Smooth muscle cell (in vitro differentiated cells): ENCODE results near the gene SLC9B1. TPM values are rescaled to one million over a fixed set of nuclear protein-coding genes. Genes with fewer than 3 reads are reported as not detected.
A peak's percentile ranks its signal among the peaks of the same experiment; 100 is the strongest.

Experiments used
- DNase-seq: peaks from one replicate; lab custom pipeline; 2025; ENCODE audit not compliant: unreplicated experiment; lab: John Stamatoyannopoulos, UW
- H2AFZ ChIP-seq: fragments of 200-600 bp; sonication (generic); 2 replicates; pipeline ENCODE4 v1.6.0; 2016; ENCODE audit warnings: antibody characterized with exemption, low read depth, mild to moderate bottlenecking
- H3F3A ChIP-seq: fragments of 200-600 bp; sonication (generic); 2 replicates; pipeline ENCODE4 v1.6.0; 2017; ENCODE audit warnings: antibody characterized with exemption, low read depth
- H3K27ac ChIP-seq: fragments of 200-600 bp; sonication (generic); 2 replicates; pipeline ENCODE4 v1.5.1; 2016; ENCODE audit warnings: low read depth, mild to moderate bottlenecking
- H3K27me3 ChIP-seq: fragments of 200-600 bp; sonication (generic); 2 replicates; pipeline ENCODE4 v1.6.1; 2016; ENCODE audit warnings: low read depth, mild to moderate bottlenecking
- H3K36me3 ChIP-seq: fragments of 200-600 bp; sonication (generic); 2 replicates; pipeline ENCODE4 v1.5.1; 2016; ENCODE audit warnings: low read depth
- H3K4me1 ChIP-seq: fragments of 200-600 bp; sonication (generic); 2 replicates; pipeline ENCODE4 v1.5.1; 2016; ENCODE audit warnings: low read depth
- H3K4me2 ChIP-seq: fragments of 200-600 bp; sonication (generic); 2 replicates; pipeline ENCODE4 v1.6.0; 2016; ENCODE audit warnings: mild to moderate bottlenecking
- H3K4me3 ChIP-seq: fragments of 200-600 bp; sonication (generic); 2 replicates; pipeline ENCODE4 v1.5.1; 2016; ENCODE audit warnings: mild to moderate bottlenecking
- H3K79me2 ChIP-seq: fragments of 200-600 bp; sonication (generic); 2 replicates; pipeline ENCODE4 v1.6.0; 2016; ENCODE audit warnings: low read depth, mild to moderate bottlenecking
- H3K9ac ChIP-seq: fragments of 200-600 bp; sonication (generic); 2 replicates; pipeline ENCODE4 v1.6.0; 2016; ENCODE audit warnings: low read depth
- H3K9me3 ChIP-seq: fragments of 200-600 bp; sonication (generic); replicated peaks from 2 replicates; pipeline ENCODE4 v1.5.1; 2016; ENCODE audit warnings: low read depth
- H4K20me1 ChIP-seq: fragments of 200-600 bp; sonication (generic); 2 replicates; pipeline ENCODE4 v1.6.0; 2016; ENCODE audit warnings: low read depth
- WGBS: methylation state at CpG from one replicate; pipeline ENCODE4 v1.1.7; 2016; ENCODE audit warnings: low lambda C conversion rate; 5-methylcytosine and 5-hydroxymethylcytosine counted together
- polyA plus RNA-seq: library from polyadenylated mRNA; unstranded; fragments of >200 nt; fragmentation: Nextera tagmentation; extraction: Ambion mirVana; gene quantifications from 2 replicates; pipeline ENCODE4 v1.2.1, GENCODE V29; 2016
- total RNA-seq: library from RNA; depleted of rRNA; stranded (reverse); fragments of >200 nt; gene quantifications from 2 replicates; pipeline ENCODE4 v1.2.3, GENCODE V29; 2014
- TF ChIP-seq, protein P1 (sequence below): fragments of 200-600 bp; sonication (generic); IDR thresholded peaks from 2 replicates; pipeline ENCODE4 v1.5.1; 2017; ENCODE audit warnings: borderline replicate concordance, mild to moderate bottlenecking, antibody characterized with exemption; ENCODE audit not compliant: insufficient read depth, poor library complexity, severe bottlenecking

The SLC9B1 gene
- total and polyA plus RNA-seq, 2 experiments from 2014 or later = not detected

DNA sequence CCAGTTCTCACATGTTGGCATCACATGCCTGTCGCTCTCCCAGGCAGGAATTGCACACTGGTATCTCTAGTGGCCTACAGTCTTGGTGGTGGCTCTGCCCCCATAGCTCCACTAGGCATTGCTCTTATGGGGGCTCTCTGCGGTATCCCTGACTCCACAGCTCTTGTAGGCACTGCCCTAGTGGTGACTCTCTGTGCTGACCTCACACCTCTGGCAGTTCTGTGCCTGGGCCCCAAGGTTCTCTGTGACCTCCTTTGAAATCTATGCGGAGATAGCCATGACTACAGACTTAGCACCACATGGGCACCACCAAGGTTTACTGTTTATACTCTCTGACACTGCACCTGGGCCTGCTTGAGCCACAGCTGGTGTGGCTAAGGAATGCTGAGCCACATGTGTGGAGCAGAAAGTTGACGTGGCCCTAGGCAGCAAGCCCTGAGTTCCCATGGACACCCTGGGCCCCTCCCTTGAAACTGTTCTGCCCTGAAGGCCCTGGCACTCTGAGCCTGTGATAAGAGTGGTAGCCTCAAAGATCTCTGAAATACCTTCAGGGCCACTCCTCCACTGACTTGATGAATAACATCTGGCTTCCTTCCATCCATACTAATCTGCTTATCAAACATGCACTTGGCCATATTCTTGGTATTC, 8.0 kb downstream of the SLC9B1 start:
- TF ChIP-seq, protein P1, sequence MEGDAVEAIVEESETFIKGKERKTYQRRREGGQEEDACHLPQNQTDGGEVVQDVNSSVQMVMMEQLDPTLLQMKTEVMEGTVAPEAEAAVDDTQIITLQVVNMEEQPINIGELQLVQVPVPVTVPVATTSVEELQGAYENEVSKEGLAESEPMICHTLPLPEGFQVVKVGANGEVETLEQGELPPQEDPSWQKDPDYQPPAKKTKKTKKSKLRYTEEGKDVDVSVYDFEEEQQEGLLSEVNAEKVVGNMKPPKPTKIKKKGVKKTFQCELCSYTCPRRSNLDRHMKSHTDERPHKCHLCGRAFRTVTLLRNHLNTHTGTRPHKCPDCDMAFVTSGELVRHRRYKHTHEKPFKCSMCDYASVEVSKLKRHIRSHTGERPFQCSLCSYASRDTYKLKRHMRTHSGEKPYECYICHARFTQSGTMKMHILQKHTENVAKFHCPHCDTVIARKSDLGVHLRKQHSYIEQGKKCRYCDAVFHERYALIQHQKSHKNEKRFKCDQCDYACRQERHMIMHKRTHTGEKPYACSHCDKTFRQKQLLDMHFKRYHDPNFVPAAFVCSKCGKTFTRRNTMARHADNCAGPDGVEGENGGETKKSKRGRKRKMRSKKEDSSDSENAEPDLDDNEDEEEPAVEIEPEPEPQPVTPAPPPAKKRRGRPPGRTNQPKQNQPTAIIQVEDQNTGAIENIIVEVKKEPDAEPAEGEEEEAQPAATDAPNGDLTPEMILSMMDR = no peak
- no peaks in the 10 kb centered on the region for H3K79me2 ChIP-seq
- H3K4me1 ChIP-seq = no peaks in the 10 kb centered on the region
- H4K20me1 ChIP-seq = no peaks in the 10 kb centered on the region
- H3K4me2 ChIP-seq = no peak overlapping the region
- H3K27ac ChIP-seq = no peak overlapping the region
- no peak overlapping the region for H3K4me3 ChIP-seq
- no peaks in the 10 kb centered on the region for H3F3A ChIP-seq
- H2AFZ ChIP-seq = no peak overlapping the region
- 84% methylated on average over 4 of the region's 4 CpGs for WGBS
- DNase-seq = no peak
- no peaks in the 10 kb centered on the region for H3K9me3 ChIP-seq
- no peaks in the 10 kb centered on the region for H3K36me3 ChIP-seq
- H3K9ac ChIP-seq = no peak overlapping the region
- no peaks in the 10 kb centered on the region for H3K27me3 ChIP-seq

DNA sequence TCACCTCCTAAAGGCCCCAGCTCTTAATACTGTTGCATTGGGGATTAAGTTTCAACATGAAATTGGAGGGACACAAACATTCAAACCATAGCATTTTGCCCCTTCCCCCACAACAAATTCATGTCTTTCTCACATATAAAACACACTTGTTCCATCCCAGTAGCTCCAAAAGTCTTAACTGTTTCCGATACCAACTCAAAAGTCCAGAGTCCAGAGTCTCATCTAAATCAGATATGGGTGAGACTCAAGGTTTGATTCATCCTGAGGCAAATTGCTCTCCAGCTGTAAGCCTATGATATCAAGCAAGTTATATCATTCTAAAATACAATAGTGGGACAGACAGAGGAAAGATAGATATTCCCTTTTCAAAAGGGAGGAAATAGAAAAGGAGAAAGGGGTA, 8.7 kb downstream of the SLC9B1 start:
- Histone ChIP-seq H3K9ac (no peak overlapping the region), H3K79me2 (no peaks in the 10 kb centered on the region), H3K4me1 (no peaks in the 10 kb centered on the region), H3F3A (no peaks in the 10 kb centered on the region), H4K20me1 (no peaks in the 10 kb centered on the region), H3K9me3 (no peaks in the 10 kb centered on the region), H3K27ac (no peak overlapping the region), H3K36me3 (no peaks in the 10 kb centered on the region), H3K4me2 (no peak overlapping the region), H3K4me3 (no peak overlapping the region), H3K27me3 (no peaks in the 10 kb centered on the region), H2AFZ (no peak overlapping the region)
- TF ChIP-seq, protein P1 = no peak
- no peak for DNase-seq
- 92% methylated on average over 1 of the region's 1 CpG for WGBS

DNA sequence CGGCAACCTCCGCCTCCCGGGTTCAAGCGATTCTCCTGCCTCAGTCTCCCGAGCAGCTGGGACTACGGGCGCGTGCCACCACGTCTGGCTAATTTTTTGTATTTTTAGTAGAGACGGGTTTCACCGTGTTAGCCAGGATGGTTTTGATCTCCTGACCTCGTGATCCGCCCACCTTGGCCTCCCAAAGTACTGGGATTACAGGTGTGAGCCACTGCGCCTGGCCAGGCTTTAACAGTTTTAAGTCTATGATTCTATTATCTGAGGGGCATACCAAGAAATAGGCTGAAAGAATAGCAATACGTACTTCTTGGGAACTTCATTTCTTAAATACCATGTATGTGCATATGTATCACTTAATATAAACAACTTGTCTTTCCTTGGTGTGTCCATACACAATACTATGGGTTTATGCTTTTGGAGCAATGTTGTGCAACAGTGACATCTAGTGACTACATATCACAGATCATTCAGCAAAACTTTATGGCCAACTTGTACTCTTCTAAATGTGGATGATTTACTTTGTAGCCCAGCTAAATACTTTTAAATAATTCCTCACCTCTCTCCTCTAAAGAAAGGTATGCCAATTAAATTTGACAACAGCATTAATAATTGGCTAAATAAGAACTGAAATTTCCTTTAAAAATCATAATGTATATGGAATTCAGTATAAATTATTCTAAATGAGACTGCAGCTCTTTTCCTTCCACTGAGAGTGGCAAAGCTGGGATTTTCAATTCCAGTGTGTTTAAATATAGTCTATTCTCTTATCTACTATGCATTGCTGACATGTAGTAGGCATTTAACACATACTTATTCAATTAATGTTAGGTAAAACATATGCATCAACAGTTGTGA, 10.4 kb downstream of the SLC9B1 start:
- Histone ChIP-seq H3K79me2 (no peaks in the 10 kb centered on the region), H3K27me3 (peaks cover 4% of the 10 kb centered on the region), H3K4me1 (no peaks in the 10 kb centered on the region), H3K36me3 (no peaks in the 10 kb centered on the region), H3K4me3 (no peak overlapping the region), H3K27ac (no peak overlapping the region), H4K20me1 (no peaks in the 10 kb centered on the region), H2AFZ (no peak overlapping the region), H3K9me3 (no peaks in the 10 kb centered on the region), H3K9ac (no peak overlapping the region), H3K4me2 (no peak overlapping the region), H3F3A (no peaks in the 10 kb centered on the region)
- 76% methylated on average over 15 of the region's 15 CpGs for WGBS
- TF ChIP-seq, protein P1 = peak; percentile 86
- no peak for DNase-seq

DNA sequence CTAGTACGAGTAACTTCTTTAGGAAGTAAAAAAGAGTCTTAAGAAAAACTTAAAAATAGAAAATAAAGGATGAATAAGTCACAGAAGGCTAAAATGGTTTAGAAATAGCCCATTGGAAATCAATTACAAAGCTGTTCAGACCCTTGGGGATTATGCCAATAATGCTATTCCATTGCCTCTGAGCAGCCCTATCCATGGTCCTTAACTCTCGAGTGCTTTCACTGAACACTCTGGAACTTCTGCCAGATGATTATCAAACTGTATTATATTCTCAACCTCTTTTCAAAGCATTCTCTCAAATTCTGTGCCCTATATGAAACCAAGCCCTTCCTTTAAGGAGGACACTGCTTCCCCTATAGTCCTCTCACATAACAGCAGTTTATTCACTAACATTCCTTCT, 17.0 kb downstream of the SLC9B1 start:
- Histone ChIP-seq H3K36me3 (no peaks in the 10 kb centered on the region), H3K4me2 (no peak overlapping the region), H3K27ac (no peak overlapping the region), H3K79me2 (no peaks in the 10 kb centered on the region), H3F3A (no peaks in the 10 kb centered on the region), H3K9ac (no peak overlapping the region), H3K4me3 (no peak overlapping the region), H4K20me1 (no peaks in the 10 kb centered on the region), H3K4me1 (no peaks in the 10 kb centered on the region), H3K27me3 (peaks cover 4% of the 10 kb centered on the region), H3K9me3 (no peaks in the 10 kb centered on the region), H2AFZ (no peak overlapping the region)
- TF ChIP-seq, protein P1 = no peak
- 79% methylated on average over 2 of the region's 2 CpGs for WGBS
- no peak for DNase-seq
